Prostate gland (tissue), 2 donors: Measurements from ENCODE around the gene CROCC.
"Not testable (repeated sequence)": the region's sequence is repeated elsewhere in the genome, so short reads cannot be mapped to it uniquely, and the experiment has no call there.

Source experiments
- CTCF ChIP-seq, 4 experiments: fragments of 200-600 bp in 2 of 4; fragments of 450-650 bp in 2 of 4; sonication (generic) in 2 of 4; IDR thresholded peaks; 1 replicate in 3 of 4; 2 replicates in 1 of 4; pipeline ENCODE4 v1.5.1; 2016 to 2019; ENCODE audit warnings: antibody characterized with exemption in 4 of 4, mild to moderate bottlenecking in 2 of 4, moderate library complexity in 2 of 4
- POLR2A ChIP-seq: fragments of 450-650 bp; IDR thresholded peaks from one replicate; pipeline ENCODE4 v1.6.1; 2016; ENCODE audit warnings: antibody characterized with exemption, mild to moderate bottlenecking

- TF ChIP-seq CTCF (IDR thresholded peaks at IDR 0.05); POLR2A: not testable (repeated sequence)
Measured at GRCh38 chr1:16895598-16896315, 26.0 kb upstream of the CROCC start, which contains the start of gene RNU1-2.
